HG02938 (cell line): ENCODE results near the gene CNTFR.

ENCODE experiments used
- ATAC-seq: cut with Tn5 transposase; IDR thresholded peaks from one replicate; pipeline ENCODE4 v1.9.1; 2021; ENCODE audit warnings: mild to moderate bottlenecking, moderate library complexity; ENCODE audit not compliant: unreplicated experiment

The CNTFR gene

GRCh38 chr9:34573599-34574325, 15.8 kb downstream of the CNTFR start:
- no peak for ATAC-seq

- no peak for ATAC-seq
Observed at GRCh38 chr9:34572628-34573027, 16.9 kb downstream of the CNTFR start.

- ATAC-seq = no peak
Observed at GRCh38 chr9:34572092-34572491, 17.4 kb downstream of the CNTFR start.

GRCh38 chr9:34571481-34571810, 18.1 kb downstream of the CNTFR start:
- no peak for ATAC-seq

GRCh38 chr9:34570809-34571480, 18.6 kb downstream of the CNTFR start:
- ATAC-seq = no peak

- no peak for ATAC-seq
Observed at GRCh38 chr9:34570376-34570775, 19.1 kb downstream of the CNTFR start.

- no peak for ATAC-seq
Observed at GRCh38 chr9:34568774-34569173, 20.8 kb downstream of the CNTFR start.

- ATAC-seq = no peak
Observed at GRCh38 chr9:34568133-34568532, 21.4 kb downstream of the CNTFR start.

- ATAC-seq = no peak
Observed at GRCh38 chr9:34566972-34567371, 22.6 kb downstream of the CNTFR start.

GRCh38 chr9:34566322-34566721, 23.2 kb downstream of the CNTFR start:
- no peak for ATAC-seq

- ATAC-seq = no peak
Observed at GRCh38 chr9:34565856-34566255, 23.7 kb downstream of the CNTFR start.

GRCh38 chr9:34564617-34565016, 24.9 kb downstream of the CNTFR start:
- ATAC-seq = no peak

- ATAC-seq = no peak
Observed at GRCh38 chr9:34563262-34563661, 26.3 kb downstream of the CNTFR start.

GRCh38 chr9:34562135-34562745, 27.3 kb downstream of the CNTFR start:
- no peak for ATAC-seq

GRCh38 chr9:34560599-34561214, 28.8 kb downstream of the CNTFR start:
- no peak for ATAC-seq

GRCh38 chr9:34559624-34560455, 29.7 kb downstream of the CNTFR start:
- no peak for ATAC-seq

GRCh38 chr9:34558919-34559623, 30.5 kb downstream of the CNTFR start:
- ATAC-seq = no peak

- ATAC-seq = no peak
Observed at GRCh38 chr9:34558364-34558763, 31.2 kb downstream of the CNTFR start.

GRCh38 chr9:34557426-34558321, 31.9 kb downstream of the CNTFR start:
- no peak for ATAC-seq
